ENCODE results near the gene LITAF. TPM values are rescaled to one million over a fixed set of nuclear protein-coding genes. Genes with fewer than 3 reads are reported as not detected.
A peak's percentile ranks its signal among the peaks of the same experiment; 100 is the strongest.

Gene LITAF
- total and polyA plus RNA-seq, 12 donors, result 17.3 to 83.2 (median 51.3) TPM

GRCh38 chr16:11610580-11610979 is 23.9 kb upstream of the LITAF start:
- Histone ChIP-seq H3K27me3 (no peaks in the 10 kb centered on the region), H3K9me3 (replicated peaks in 1 of 3) (no peaks in the 10 kb centered on the region), H3K4me1 (replicated peaks in 1 of 2) (no peaks in the 10 kb centered on the region), H3K4me3 (no peak overlapping the region), H3K27ac (no peak overlapping the region), H3K36me3 (replicated peaks in 1 of 2) (no peaks in the 10 kb centered on the region)
- DNase-seq, result no peak
- intact Hi-C loops (cut with DNase I), result no loop called here
- WGBS, 4 donors, result 63 to 78% (median 71%) methylated on average over 6 of the region's 6 CpGs
- TF ChIP-seq CTCF (IDR thresholded peaks at IDR 0.05), result no peak
- TF ChIP-seq POLR2A (IDR thresholded peaks at IDR 0.05), result no peak

- WGBS, 4 donors, result 51 to 69% (median 67%) methylated on average over 9 of the region's 9 CpGs
- no peak for DNase-seq
Measured at GRCh38 chr16:11610121-11610505, 23.4 kb upstream of the LITAF start.

GRCh38 chr16:11609474-11610120 is 22.9 kb upstream of the LITAF start:
- peaks cover 4% of the 10 kb centered on the region for H3K27me3 ChIP-seq
- H3K4me3 ChIP-seq, result no peak overlapping the region
- H3K4me1 ChIP-seq (replicated peaks in 1 of 2), result no peaks in the 10 kb centered on the region
- no peaks in the 10 kb centered on the region for H3K36me3 ChIP-seq (replicated peaks in 1 of 2)
- intact Hi-C loops (cut with DNase I), result no loop called here
- DNase-seq, result no peak
- 64 to 83% (median 75%) methylated on average over 13 to 14 of the region's 14 CpGs for WGBS, 4 donors
- H3K9me3 ChIP-seq (replicated peaks in 1 of 3), result no peaks in the 10 kb centered on the region
- no peak overlapping the region for H3K27ac ChIP-seq
- TF ChIP-seq CTCF (IDR thresholded peaks at IDR 0.05) (no peak), POLR2A (IDR thresholded peaks at IDR 0.05) (no peak)

More at GRCh38 chr16:11610121-11610505, 23.4 kb upstream of the LITAF start:
- no peak overlapping the region for H3K4me3 ChIP-seq
- no peaks in the 10 kb centered on the region for H3K36me3 ChIP-seq (replicated peaks in 1 of 2)
- peaks cover 4% of the 10 kb centered on the region for H3K27me3 ChIP-seq
- intact Hi-C loops (cut with DNase I), result no loop called here
- H3K4me1 ChIP-seq (replicated peaks in 1 of 2), result no peaks in the 10 kb centered on the region
- TF ChIP-seq CTCF (IDR thresholded peaks at IDR 0.05) (no peak), POLR2A (IDR thresholded peaks at IDR 0.05) (no peak)
- no peaks in the 10 kb centered on the region for H3K9me3 ChIP-seq (replicated peaks in 1 of 3)
- H3K27ac ChIP-seq, result no peak overlapping the region

- TF ChIP-seq CTCF (IDR thresholded peaks at IDR 0.05) (no peak), POLR2A (IDR thresholded peaks at IDR 0.05) (no peak)
- WGBS, 4 donors, result 82 to 94% (median 91%) methylated on average over 5 of the region's 5 CpGs
- peaks cover 4% of the 10 kb centered on the region for H3K27me3 ChIP-seq
- no peak for DNase-seq
- H3K9me3 ChIP-seq (replicated peaks in 1 of 3), result no peaks in the 10 kb centered on the region
- H3K4me1 ChIP-seq (replicated peaks in 1 of 2), result no peaks in the 10 kb centered on the region
- no peak overlapping the region for H3K4me3 ChIP-seq
- intact Hi-C loops (cut with DNase I), result no loop called here
- peak overlapping the region in 2 of 5 donors; percentile 79 to 83 for H3K27ac ChIP-seq
- no peaks in the 10 kb centered on the region for H3K36me3 ChIP-seq (replicated peaks in 1 of 2)
Measured at GRCh38 chr16:11605891-11606290, 19.2 kb upstream of the LITAF start.

Data from adrenal gland (tissue), 12 donors.